ENCODE data around the gene PSMA7. TPM values are rescaled to one million over a fixed set of nuclear protein-coding genes. Genes with fewer than 3 reads are reported as not detected.

Gene PSMA7
- total and polyA plus RNA-seq, 4 donors: 118 to 234 (median 191) TPM

- Histone ChIP-seq H3K4me1 (ENCODE audit: control insufficient read depth, insufficient read depth, low read length) (peaks cover 18% of the 10 kb centered on the region), H3K27ac (ENCODE audit: low read depth, low read length) (no peak overlapping the region), H3K9me3 (ENCODE audit: control insufficient read depth, insufficient read depth, low read length) (no peaks in the 10 kb centered on the region), H3K27me3 (ENCODE audit: control insufficient read depth, insufficient read depth, low read length) (no peaks in the 10 kb centered on the region), H3K36me3 (ENCODE audit: control insufficient read depth, insufficient read depth, low read length) (peaks cover 63% of the 10 kb centered on the region), H3K4me3 (ENCODE audit: low read depth, low read length) (no peak overlapping the region)
- 92% methylated on average over 11 of the region's 13 CpGs for WGBS (ENCODE audit: insufficient coverage)
- no peak for DNase-seq (ENCODE audit: low read depth in 4 of 6, low spot score in 6 of 6)
Observed at GRCh38 chr20:62139636-62140035, 3.6 kb downstream of the PSMA7 start.

- Histone ChIP-seq H3K27ac (ENCODE audit: low read depth, low read length) (no peak overlapping the region), H3K9me3 (ENCODE audit: control insufficient read depth, insufficient read depth, low read length) (no peaks in the 10 kb centered on the region), H3K36me3 (ENCODE audit: control insufficient read depth, insufficient read depth, low read length) (peaks cover 69% of the 10 kb centered on the region), H3K4me3 (ENCODE audit: low read depth, low read length) (no peak overlapping the region), H3K4me1 (ENCODE audit: control insufficient read depth, insufficient read depth, low read length) (peaks cover 15% of the 10 kb centered on the region), H3K27me3 (ENCODE audit: control insufficient read depth, insufficient read depth, low read length) (no peaks in the 10 kb centered on the region)
- no peak for DNase-seq (ENCODE audit: low read depth in 4 of 6, low spot score in 6 of 6)
- WGBS (ENCODE audit: insufficient coverage): 96% methylated on average over 10 of the region's 10 CpGs
Observed at GRCh38 chr20:62138912-62139311, 4.3 kb downstream of the PSMA7 start.

GRCh38 chr20:62138204-62138543 is 5.0 kb downstream of the PSMA7 start:
- H3K9me3 ChIP-seq (ENCODE audit: control insufficient read depth, insufficient read depth, low read length): no peaks in the 10 kb centered on the region
- 85% methylated on average over 11 of the region's 11 CpGs for WGBS (ENCODE audit: insufficient coverage)
- H3K27ac ChIP-seq (ENCODE audit: low read depth, low read length): no peak overlapping the region
- peaks cover 15% of the 10 kb centered on the region for H3K4me1 ChIP-seq (ENCODE audit: control insufficient read depth, insufficient read depth, low read length)
- DNase-seq (ENCODE audit: low read depth in 4 of 6, low spot score in 6 of 6): no peak
- no peak overlapping the region for H3K4me3 ChIP-seq (ENCODE audit: low read depth, low read length)
- H3K27me3 ChIP-seq (ENCODE audit: control insufficient read depth, insufficient read depth, low read length): no peaks in the 10 kb centered on the region
- peaks cover 77% of the 10 kb centered on the region for H3K36me3 ChIP-seq (ENCODE audit: control insufficient read depth, insufficient read depth, low read length)

- no peaks in the 10 kb centered on the region for H3K27me3 ChIP-seq (ENCODE audit: control insufficient read depth, insufficient read depth, low read length)
- no peak for DNase-seq (ENCODE audit: low read depth in 4 of 6, low spot score in 6 of 6)
- peaks cover 15% of the 10 kb centered on the region for H3K4me1 ChIP-seq (ENCODE audit: control insufficient read depth, insufficient read depth, low read length)
- no peak overlapping the region for H3K4me3 ChIP-seq (ENCODE audit: low read depth, low read length)
- 88% methylated on average over 8 of the region's 8 CpGs for WGBS (ENCODE audit: insufficient coverage)
- no peaks in the 10 kb centered on the region for H3K9me3 ChIP-seq (ENCODE audit: control insufficient read depth, insufficient read depth, low read length)
- H3K36me3 ChIP-seq (ENCODE audit: control insufficient read depth, insufficient read depth, low read length): peaks cover 82% of the 10 kb centered on the region
- no peak overlapping the region for H3K27ac ChIP-seq (ENCODE audit: low read depth, low read length)
Observed at GRCh38 chr20:62137478-62138203, 5.6 kb downstream of the PSMA7 start.

GRCh38 chr20:62137092-62137384 is 6.2 kb downstream of the PSMA7 start:
- Histone ChIP-seq H3K9me3 (ENCODE audit: control insufficient read depth, insufficient read depth, low read length) (no peaks in the 10 kb centered on the region), H3K4me1 (ENCODE audit: control insufficient read depth, insufficient read depth, low read length) (peaks cover 13% of the 10 kb centered on the region), H3K27me3 (ENCODE audit: control insufficient read depth, insufficient read depth, low read length) (no peaks in the 10 kb centered on the region), H3K27ac (ENCODE audit: low read depth, low read length) (no peak overlapping the region), H3K36me3 (ENCODE audit: control insufficient read depth, insufficient read depth, low read length) (peaks cover 88% of the 10 kb centered on the region), H3K4me3 (ENCODE audit: low read depth, low read length) (no peak overlapping the region)
- DNase-seq (ENCODE audit: low read depth in 4 of 6, low spot score in 6 of 6): no peak
- WGBS (ENCODE audit: insufficient coverage): 83% methylated on average over 4 of the region's 6 CpGs

- Histone ChIP-seq H3K27ac (ENCODE audit: low read depth, low read length) (no peak overlapping the region), H3K4me1 (ENCODE audit: control insufficient read depth, insufficient read depth, low read length) (peaks cover 8% of the 10 kb centered on the region), H3K36me3 (ENCODE audit: control insufficient read depth, insufficient read depth, low read length) (peaks cover 91% of the 10 kb centered on the region), H3K9me3 (ENCODE audit: control insufficient read depth, insufficient read depth, low read length) (no peaks in the 10 kb centered on the region), H3K4me3 (ENCODE audit: low read depth, low read length) (no peak overlapping the region), H3K27me3 (ENCODE audit: control insufficient read depth, insufficient read depth, low read length) (no peaks in the 10 kb centered on the region)
- WGBS (ENCODE audit: insufficient coverage): 43% methylated on average over 5 of the region's 8 CpGs
- peak in 2 of 6 donors; percentile 79 to 80 for DNase-seq (ENCODE audit: low read depth in 4 of 6, low spot score in 6 of 6)
Observed at GRCh38 chr20:62136283-62137091, 6.7 kb downstream of the PSMA7 start.

GRCh38 chr20:62135573-62136266 is 7.5 kb downstream of the PSMA7 start:
- no peaks in the 10 kb centered on the region for H3K9me3 ChIP-seq (ENCODE audit: control insufficient read depth, insufficient read depth, low read length)
- WGBS (ENCODE audit: insufficient coverage): 95% methylated on average over 6 of the region's 8 CpGs
- no peaks in the 10 kb centered on the region for H3K27me3 ChIP-seq (ENCODE audit: control insufficient read depth, insufficient read depth, low read length)
- H3K27ac ChIP-seq (ENCODE audit: low read depth, low read length): no peak overlapping the region
- peaks cover 92% of the 10 kb centered on the region for H3K36me3 ChIP-seq (ENCODE audit: control insufficient read depth, insufficient read depth, low read length)
- H3K4me1 ChIP-seq (ENCODE audit: control insufficient read depth, insufficient read depth, low read length): peaks cover under 1% of the 10 kb centered on the region
- DNase-seq (ENCODE audit: low read depth in 4 of 6, low spot score in 6 of 6): no peak
- no peak overlapping the region for H3K4me3 ChIP-seq (ENCODE audit: low read depth, low read length)

GRCh38 chr20:62134735-62135231 is 8.4 kb downstream of the PSMA7 start:
- H3K36me3 ChIP-seq (ENCODE audit: control insufficient read depth, insufficient read depth, low read length): peaks cover 95% of the 10 kb centered on the region
- 81% methylated on average over 5 of the region's 11 CpGs for WGBS (ENCODE audit: insufficient coverage)
- no peaks in the 10 kb centered on the region for H3K4me1 ChIP-seq (ENCODE audit: control insufficient read depth, insufficient read depth, low read length)
- H3K27ac ChIP-seq (ENCODE audit: low read depth, low read length): no peak overlapping the region
- H3K27me3 ChIP-seq (ENCODE audit: control insufficient read depth, insufficient read depth, low read length): no peaks in the 10 kb centered on the region
- no peak overlapping the region for H3K4me3 ChIP-seq (ENCODE audit: low read depth, low read length)
- DNase-seq (ENCODE audit: low read depth in 4 of 6, low spot score in 6 of 6): no peak
- H3K9me3 ChIP-seq (ENCODE audit: control insufficient read depth, insufficient read depth, low read length): no peaks in the 10 kb centered on the region

GRCh38 chr20:62133864-62134263 is 9.3 kb downstream of the PSMA7 start:
- 83% methylated on average over 12 of the region's 12 CpGs for WGBS (ENCODE audit: insufficient coverage)
- H3K36me3 ChIP-seq (ENCODE audit: control insufficient read depth, insufficient read depth, low read length): peaks cover 95% of the 10 kb centered on the region
- H3K9me3 ChIP-seq (ENCODE audit: control insufficient read depth, insufficient read depth, low read length): no peaks in the 10 kb centered on the region
- no peak overlapping the region for H3K27ac ChIP-seq (ENCODE audit: low read depth, low read length)
- H3K27me3 ChIP-seq (ENCODE audit: control insufficient read depth, insufficient read depth, low read length): no peaks in the 10 kb centered on the region
- DNase-seq (ENCODE audit: low read depth in 4 of 6, low spot score in 6 of 6): no peak
- H3K4me3 ChIP-seq (ENCODE audit: low read depth, low read length): no peak overlapping the region
- H3K4me1 ChIP-seq (ENCODE audit: control insufficient read depth, insufficient read depth, low read length): no peaks in the 10 kb centered on the region
